Measurements from ENCODE around the gene PAN3. TPM values are rescaled to one million over a fixed set of nuclear protein-coding genes. Genes with fewer than 3 reads are reported as not detected.
"Not testable (repeated sequence)": the region's sequence is repeated elsewhere in the genome, so short reads cannot be mapped to it uniquely, and the experiment has no call there.

PAN3 gene
- total RNA-seq, 4 donors from 2014 or later, result 26.2 to 30.4 (median 27.1) TPM

- Histone ChIP-seq H3K36me3 (no peaks in the 10 kb centered on the region), H3K27me3 (no peaks in the 10 kb centered on the region), H3K4me1 (peaks cover 20 to 35% (median 31%) of the 10 kb centered on the region in 4 donors), H3K27ac (replicated peaks in 1 of 4) (peak overlapping the region in 2 of 4 donors; percentile 96), H3K9me3 (no peaks in the 10 kb centered on the region), H3K4me3 (peak overlapping the region; percentile 77 to 100 (median 90))
- TF ChIP-seq EP300 (IDR thresholded peaks at IDR 0.05) (no peak), CTCF (IDR thresholded peaks at IDR 0.05) (no peak), POLR2A (IDR thresholded peaks at IDR 0.05; ENCODE audit: low read depth) (no peak), POLR2AphosphoS5 (IDR thresholded peaks at IDR 0.05) (no peak)
- WGBS, result 71% methylated on average over 7 of the region's 7 CpGs
- DNase-seq (ENCODE audit: extremely low spot score), result no peak
- intact Hi-C loops (cut with DNase I), result no loop called here
Measured at GRCh38 chr13:28136916-28137315, 1.4 kb upstream of the PAN3 start.

GRCh38 chr13:28137596-28137995, 749 bp upstream of the PAN3 start:
- Histone ChIP-seq H3K4me3 (peak overlapping the region; percentile 77 to 100 (median 90)), H3K36me3 (no peaks in the 10 kb centered on the region), H3K9me3 (no peaks in the 10 kb centered on the region), H3K27me3 (no peaks in the 10 kb centered on the region), H3K27ac (replicated peaks in 1 of 4) (peak overlapping the region; percentile 96 to 98 (median 97)), H3K4me1 (peaks cover 23 to 42% (median 37%) of the 10 kb centered on the region in 4 donors)
- intact Hi-C loops (cut with DNase I), result no loop called here
- WGBS, result under 1% methylated on average over 11 of the region's 11 CpGs
- TF ChIP-seq CTCF (IDR thresholded peaks at IDR 0.05) (no peak), POLR2A (IDR thresholded peaks at IDR 0.05; ENCODE audit: low read depth) (no peak), POLR2AphosphoS5 (IDR thresholded peaks at IDR 0.05) (no peak), EP300 (IDR thresholded peaks at IDR 0.05) (no peak)
- no peak for DNase-seq (ENCODE audit: extremely low spot score)

DNA sequence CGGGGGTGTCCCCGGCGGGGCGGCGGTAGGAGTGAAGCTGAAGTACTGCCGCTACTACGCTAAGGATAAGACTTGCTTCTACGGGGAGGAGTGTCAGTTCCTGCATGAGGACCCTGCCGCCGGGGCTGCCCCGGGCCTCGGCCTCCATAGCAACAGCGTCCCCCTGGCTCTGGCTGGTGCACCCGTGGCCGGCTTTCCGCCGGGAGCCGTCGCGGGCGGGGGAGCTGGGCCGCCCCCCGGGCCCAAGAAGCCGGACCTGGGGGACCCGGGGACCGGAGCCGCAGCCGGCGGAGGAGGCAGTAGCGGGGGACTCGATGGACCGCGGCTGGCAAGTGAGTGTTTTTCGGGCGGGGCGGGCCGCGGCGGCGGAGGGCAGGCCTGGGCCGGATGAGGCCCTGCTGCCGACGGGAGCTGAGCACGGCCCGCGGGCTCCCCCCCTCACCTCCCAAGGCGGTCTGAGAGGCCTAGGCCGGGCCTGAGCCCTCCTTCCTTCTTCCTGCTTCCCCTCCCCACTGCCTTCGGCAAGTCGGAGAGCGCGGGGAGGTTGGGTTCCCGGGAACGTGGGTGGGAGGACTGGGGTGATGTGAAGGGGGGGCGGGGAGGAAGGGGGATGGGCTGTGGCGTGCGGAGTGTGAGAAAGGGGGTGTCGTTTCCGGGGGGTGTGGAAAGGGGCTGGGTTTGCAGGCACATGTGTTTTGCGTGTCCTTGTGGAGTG, 568 bp downstream of the PAN3 start:
- Histone ChIP-seq H3K4me1 (peaks cover 23 to 53% (median 43%) of the 10 kb centered on the region in 4 donors), H3K9me3 (no peaks in the 10 kb centered on the region), H3K27me3 (no peaks in the 10 kb centered on the region), H3K4me3 (peak overlapping the region; percentile 77 to 100 (median 90)), H3K36me3 (no peaks in the 10 kb centered on the region), H3K27ac (replicated peaks in 1 of 4) (peak overlapping the region; percentile 96 to 98 (median 97))
- peak; percentile 96 for DNase-seq (ENCODE audit: extremely low spot score)
- TF ChIP-seq CTCF (IDR thresholded peaks at IDR 0.05) (no peak), POLR2A (IDR thresholded peaks at IDR 0.05; ENCODE audit: low read depth) (peak; percentile 18), EP300 (IDR thresholded peaks at IDR 0.05) (no peak), POLR2AphosphoS5 (IDR thresholded peaks at IDR 0.05) (peak; percentile 56 to 83)
- intact Hi-C loops (cut with DNase I), result no loop called here
- WGBS, result 1% methylated on average over 13 of the region's 60 CpGs

DNA sequence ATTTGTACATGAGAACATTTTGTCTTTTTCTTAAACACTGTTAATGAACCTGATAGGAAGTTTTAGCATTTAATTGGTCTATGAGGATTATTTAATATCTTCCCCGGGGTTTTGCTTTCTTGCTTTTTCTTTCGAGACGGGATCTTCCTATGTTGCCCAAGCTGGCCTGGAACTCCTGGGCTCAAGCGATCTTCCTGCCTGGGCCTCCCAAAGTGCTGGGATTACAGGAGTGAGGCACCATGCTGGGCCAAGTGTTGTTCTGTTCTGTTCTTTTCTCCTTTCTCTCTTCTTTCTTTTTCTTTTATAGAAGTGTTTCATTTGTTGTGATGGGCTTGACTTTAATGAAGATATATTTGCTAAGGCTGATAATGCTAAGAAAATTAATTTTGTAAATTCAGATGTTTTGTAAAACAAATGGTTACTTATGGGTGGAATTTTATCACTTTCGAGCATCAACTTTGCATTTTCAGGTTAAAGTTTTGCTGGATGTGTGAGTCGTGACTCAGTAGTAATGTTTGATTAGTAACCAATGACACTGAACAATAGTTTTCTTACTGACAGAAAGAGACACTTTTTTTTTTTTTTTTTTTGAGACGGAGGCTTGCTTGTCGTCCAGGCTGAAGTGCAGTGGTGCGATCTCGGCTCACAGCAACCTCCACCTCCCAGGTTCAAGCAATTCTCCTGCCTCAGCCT, 2.2 kb downstream of the PAN3 start:
- H3K4me3 ChIP-seq, result peak overlapping the region; percentile 77 to 100 (median 90)
- H3K27ac ChIP-seq (replicated peaks in 1 of 4), result peak overlapping the region in 3 of 4 donors; percentile 96 to 98 (median 98)
- H3K36me3 ChIP-seq, result no peaks in the 10 kb centered on the region
- DNase-seq (ENCODE audit: extremely low spot score), result no peak
- no peaks in the 10 kb centered on the region for H3K27me3 ChIP-seq
- H3K4me1 ChIP-seq, result peaks cover 23 to 53% (median 43%) of the 10 kb centered on the region in 4 donors
- TF ChIP-seq POLR2A (IDR thresholded peaks at IDR 0.05; ENCODE audit: low read depth), result no peak
- no peak for TF ChIP-seq CTCF (IDR thresholded peaks at IDR 0.05)
- no peak for TF ChIP-seq POLR2AphosphoS5 (IDR thresholded peaks at IDR 0.05)
- no peak for TF ChIP-seq EP300 (IDR thresholded peaks at IDR 0.05)
- intact Hi-C loops (cut with DNase I), result no loop called here
- H3K9me3 ChIP-seq, result no peaks in the 10 kb centered on the region
- 77% methylated on average over 10 of the region's 10 CpGs for WGBS

- H3K4me1 ChIP-seq, result peaks cover 23 to 51% (median 43%) of the 10 kb centered on the region in 4 donors
- H3K27me3 ChIP-seq; intact Hi-C loops (cut with DNase I); H3K36me3 ChIP-seq; DNase-seq (ENCODE audit: extremely low spot score); H3K4me3 ChIP-seq; H3K9me3 ChIP-seq; H3K27ac ChIP-seq (replicated peaks in 1 of 4): not testable (repeated sequence)
- WGBS, result 86% methylated on average over 10 of the region's 10 CpGs
Measured at GRCh38 chr13:28141542-28141941, 3.2 kb downstream of the PAN3 start.

All from esophagus muscularis mucosa (tissue), 4 donors.